K562 (cell line): ENCODE results near the gene CDH1.

Experiments used
- CHD1 ChIP-seq: fragments of 200-600 bp; sonication (generic); IDR thresholded peaks from one replicate; pipeline ENCODE4 v1.6.1; 2012; ENCODE audit warnings: mild to moderate bottlenecking, moderate library complexity, low read length, inconsistent platforms
- FOS ChIP-seq: IDR thresholded peaks from 3 replicates; pipeline ENCODE4 v1.6.1; 2011; ENCODE audit not compliant: insufficient read length; ENCODE audit errors: extremely low read depth
- HNRNPK ChIP-seq: fragments of 200-400 bp; formaldehyde crosslinking; IDR thresholded peaks from one replicate; pipeline ENCODE4 v1.6.1; 2018; ENCODE audit warnings: mild to moderate bottlenecking, low read depth, low read length; ENCODE audit not compliant: poor library complexity, severe bottlenecking
- MAFK ChIP-seq: IDR thresholded peaks from 2 replicates; pipeline ENCODE4 v1.6.1; 2011; ENCODE audit warnings: low read length, improper control_type of control experiment
- SIN3A ChIP-seq, 2 experiments: fragments of 150-350 bp in 1 of 2; IDR thresholded peaks; 2 replicates each; pipeline ENCODE4 v1.6.1; 2011 to 2016; ENCODE audit warnings: borderline replicate concordance in 2 of 2, low read depth in 2 of 2, low read length in 2 of 2, mild to moderate bottlenecking in 2 of 2, moderate library complexity in 2 of 2; ENCODE audit not compliant: control insufficient read depth in 1 of 2
- TCF7 ChIP-seq: sonication (generic); IDR thresholded peaks from 2 replicates; pipeline ENCODE4 v1.6.1; 2016; ENCODE audit warnings: antibody characterized with exemption, borderline replicate concordance
- ZNF174 ChIP-seq: fragments of 250-450 bp; sonication (Bioruptor Pico); IDR thresholded peaks from 2 replicates; pipeline ENCODE4 v1.4.0; 2020; ENCODE audit warnings: mild to moderate bottlenecking
- ZNF263 ChIP-seq: sonication (generic); formaldehyde crosslinking; IDR thresholded peaks from 2 replicates; pipeline ENCODE4 v1.8.0; 2022; ENCODE audit warnings: mild to moderate bottlenecking, missing genetic modification reagents, borderline replicate concordance
- TF ChIP-seq, protein P1 (sequence below), 3 experiments: IDR thresholded peaks in 2 of 3; conservative IDR thresholded peaks in 1 of 3; 2 replicates each; pipeline ENCODE4 v1.5.1; 2011 to 2012; ENCODE audit warnings: low read length in 3 of 3, mild to moderate bottlenecking in 3 of 3, control low read depth in 2 of 3, improper control_type of control experiment in 1 of 3, inconsistent platforms in 1 of 3, low read depth in 1 of 3, mixed read lengths in 1 of 3, moderate library complexity in 1 of 3; ENCODE audit not compliant: insufficient read depth in 2 of 3
- TF ChIP-seq, protein P2 (sequence below): fragments of 450-650 bp; formaldehyde crosslinking; IDR thresholded peaks from 2 replicates; pipeline ENCODE4 v1.4.0; 2022; ENCODE audit warnings: missing genetic modification characterization
- TF ChIP-seq, protein P3 (sequence below): sonication (generic); formaldehyde crosslinking; IDR thresholded peaks from 2 replicates; pipeline ENCODE4 v1.8.1; 2023; ENCODE audit warnings: mild to moderate bottlenecking, missing genetic modification reagents
- TF ChIP-seq, protein P4 (sequence below): sonication (generic); formaldehyde crosslinking; IDR thresholded peaks from 2 replicates; pipeline ENCODE4 v1.8.0; 2022; ENCODE audit warnings: mild to moderate bottlenecking, missing genetic modification reagents, borderline replicate concordance

DNA sequence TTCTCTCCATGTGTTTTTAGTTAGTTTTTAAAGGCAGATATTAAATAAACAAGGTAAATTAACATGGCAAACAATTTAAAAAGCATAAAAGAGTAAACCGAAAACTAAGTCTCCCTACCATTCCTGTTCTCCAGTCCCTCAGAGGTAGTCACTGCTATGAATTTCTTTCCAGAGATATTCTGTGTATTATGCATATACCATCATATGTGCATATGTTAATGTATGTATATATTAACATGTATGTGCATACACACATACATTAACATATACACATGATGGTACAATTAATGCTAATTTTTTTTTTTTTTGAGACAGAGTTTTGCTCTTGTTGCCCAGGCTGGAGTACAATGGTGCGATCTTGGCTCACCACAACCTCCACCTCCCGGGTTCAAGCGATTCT is 138.8 kb downstream of the CDH1 start:
- TF ChIP-seq SIN3A (IDR thresholded peaks at IDR 0.05; ENCODE audit: borderline replicate concordance in 2 of 2, control insufficient read depth in 1 of 2, low read depth in 2 of 2, low read length in 2 of 2) (no peak), CHD1 (no peak), ZNF263 (CRISPR knock-in tag) (no peak), ZNF174 (CRISPR knock-in tag) (no peak), FOS (no peak), MAFK (no peak), TCF7 (no peak), HNRNPK (no peak)
- TF ChIP-seq, protein P1, sequence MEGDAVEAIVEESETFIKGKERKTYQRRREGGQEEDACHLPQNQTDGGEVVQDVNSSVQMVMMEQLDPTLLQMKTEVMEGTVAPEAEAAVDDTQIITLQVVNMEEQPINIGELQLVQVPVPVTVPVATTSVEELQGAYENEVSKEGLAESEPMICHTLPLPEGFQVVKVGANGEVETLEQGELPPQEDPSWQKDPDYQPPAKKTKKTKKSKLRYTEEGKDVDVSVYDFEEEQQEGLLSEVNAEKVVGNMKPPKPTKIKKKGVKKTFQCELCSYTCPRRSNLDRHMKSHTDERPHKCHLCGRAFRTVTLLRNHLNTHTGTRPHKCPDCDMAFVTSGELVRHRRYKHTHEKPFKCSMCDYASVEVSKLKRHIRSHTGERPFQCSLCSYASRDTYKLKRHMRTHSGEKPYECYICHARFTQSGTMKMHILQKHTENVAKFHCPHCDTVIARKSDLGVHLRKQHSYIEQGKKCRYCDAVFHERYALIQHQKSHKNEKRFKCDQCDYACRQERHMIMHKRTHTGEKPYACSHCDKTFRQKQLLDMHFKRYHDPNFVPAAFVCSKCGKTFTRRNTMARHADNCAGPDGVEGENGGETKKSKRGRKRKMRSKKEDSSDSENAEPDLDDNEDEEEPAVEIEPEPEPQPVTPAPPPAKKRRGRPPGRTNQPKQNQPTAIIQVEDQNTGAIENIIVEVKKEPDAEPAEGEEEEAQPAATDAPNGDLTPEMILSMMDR (IDR thresholded peaks at IDR 0.05 in 2 of 3, conservative IDR thresholded peaks at IDR 0.05 in 1 of 3; ENCODE audit: insufficient read depth in 2 of 3, low read depth in 1 of 3, low read length in 3 of 3): no peak
- TF ChIP-seq, protein P2, sequence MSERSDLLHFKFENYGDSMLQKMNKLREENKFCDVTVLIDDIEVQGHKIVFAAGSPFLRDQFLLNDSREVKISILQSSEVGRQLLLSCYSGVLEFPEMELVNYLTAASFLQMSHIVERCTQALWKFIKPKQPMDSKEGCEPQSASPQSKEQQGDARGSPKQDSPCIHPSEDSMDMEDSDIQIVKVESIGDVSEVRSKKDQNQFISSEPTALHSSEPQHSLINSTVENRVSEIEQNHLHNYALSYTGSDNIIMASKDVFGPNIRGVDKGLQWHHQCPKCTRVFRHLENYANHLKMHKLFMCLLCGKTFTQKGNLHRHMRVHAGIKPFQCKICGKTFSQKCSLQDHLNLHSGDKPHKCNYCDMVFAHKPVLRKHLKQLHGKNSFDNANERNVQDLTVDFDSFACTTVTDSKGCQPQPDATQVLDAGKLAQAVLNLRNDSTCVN (CRISPR knock-in tag): no peak
- TF ChIP-seq, protein P3, sequence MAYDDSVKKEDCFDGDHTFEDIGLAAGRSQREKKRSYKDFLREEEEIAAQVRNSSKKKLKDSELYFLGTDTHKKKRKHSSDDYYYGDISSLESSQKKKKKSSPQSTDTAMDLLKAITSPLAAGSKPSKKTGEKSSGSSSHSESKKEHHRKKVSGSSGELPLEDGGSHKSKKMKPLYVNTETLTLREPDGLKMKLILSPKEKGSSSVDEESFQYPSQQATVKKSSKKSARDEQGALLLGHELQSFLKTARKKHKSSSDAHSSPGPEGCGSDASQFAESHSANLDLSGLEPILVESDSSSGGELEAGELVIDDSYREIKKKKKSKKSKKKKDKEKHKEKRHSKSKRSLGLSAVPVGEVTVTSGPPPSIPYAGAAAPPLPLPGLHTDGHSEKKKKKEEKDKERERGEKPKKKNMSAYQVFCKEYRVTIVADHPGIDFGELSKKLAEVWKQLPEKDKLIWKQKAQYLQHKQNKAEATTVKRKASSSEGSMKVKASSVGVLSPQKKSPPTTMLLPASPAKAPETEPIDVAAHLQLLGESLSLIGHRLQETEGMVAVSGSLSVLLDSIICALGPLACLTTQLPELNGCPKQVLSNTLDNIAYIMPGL (CRISPR knock-in tag): no peak
- TF ChIP-seq, protein P4, sequence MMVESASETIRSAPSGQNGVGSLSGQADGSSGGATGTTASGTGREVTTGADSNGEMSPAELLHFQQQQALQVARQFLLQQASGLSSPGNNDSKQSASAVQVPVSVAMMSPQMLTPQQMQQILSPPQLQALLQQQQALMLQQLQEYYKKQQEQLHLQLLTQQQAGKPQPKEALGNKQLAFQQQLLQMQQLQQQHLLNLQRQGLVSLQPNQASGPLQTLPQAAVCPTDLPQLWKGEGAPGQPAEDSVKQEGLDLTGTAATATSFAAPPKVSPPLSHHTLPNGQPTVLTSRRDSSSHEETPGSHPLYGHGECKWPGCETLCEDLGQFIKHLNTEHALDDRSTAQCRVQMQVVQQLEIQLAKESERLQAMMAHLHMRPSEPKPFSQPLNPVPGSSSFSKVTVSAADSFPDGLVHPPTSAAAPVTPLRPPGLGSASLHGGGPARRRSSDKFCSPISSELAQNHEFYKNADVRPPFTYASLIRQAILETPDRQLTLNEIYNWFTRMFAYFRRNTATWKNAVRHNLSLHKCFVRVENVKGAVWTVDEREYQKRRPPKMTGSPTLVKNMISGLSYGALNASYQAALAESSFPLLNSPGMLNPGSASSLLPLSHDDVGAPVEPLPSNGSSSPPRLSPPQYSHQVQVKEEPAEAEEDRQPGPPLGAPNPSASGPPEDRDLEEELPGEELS (CRISPR knock-in tag): no peak
